HG03558 (cell line): ENCODE results near the gene SLC6A6.
"Not testable (repeated sequence)": the region's sequence is repeated elsewhere in the genome, so short reads cannot be mapped to it uniquely, and the experiment has no call there.

Experiments used
- ATAC-seq: cut with Tn5 transposase; IDR thresholded peaks from one replicate; pipeline ENCODE4 v1.9.1; 2021; ENCODE audit warnings: moderate number of reproducible peaks; ENCODE audit not compliant: unreplicated experiment; ENCODE audit errors: extremely low read depth

SLC6A6 gene

GRCh38 chr3:14511623-14512280 is 109.3 kb downstream of the SLC6A6 start:
- ATAC-seq = no peak

- no peak for ATAC-seq
These were observed 110.0 kb downstream of the SLC6A6 start for GRCh38 chr3:14512281-14512941.

- no peak for ATAC-seq
These were observed 110.5 kb downstream of the SLC6A6 start for GRCh38 chr3:14512942-14513327.

- no peak for ATAC-seq
These were observed 111.3 kb downstream of the SLC6A6 start for GRCh38 chr3:14513566-14514322.

GRCh38 chr3:14514323-14514720 is 111.9 kb downstream of the SLC6A6 start:
- ATAC-seq = no peak

- ATAC-seq = not testable (repeated sequence)
These were observed 113.1 kb downstream of the SLC6A6 start for GRCh38 chr3:14515526-14515925.

GRCh38 chr3:14516738-14517345 is 114.4 kb downstream of the SLC6A6 start:
- no peak for ATAC-seq

- ATAC-seq = no peak
These were observed 115.4 kb downstream of the SLC6A6 start for GRCh38 chr3:14517601-14518431.

GRCh38 chr3:14518432-14518802 is 116.0 kb downstream of the SLC6A6 start:
- ATAC-seq = no peak

GRCh38 chr3:14518893-14519292 is 116.5 kb downstream of the SLC6A6 start:
- ATAC-seq = no peak

- no peak for ATAC-seq
These were observed 117.0 kb downstream of the SLC6A6 start for GRCh38 chr3:14519406-14519805.

GRCh38 chr3:14520149-14520548 is 117.7 kb downstream of the SLC6A6 start:
- ATAC-seq = no peak

- no peak for ATAC-seq
These were observed 118.6 kb downstream of the SLC6A6 start for GRCh38 chr3:14520967-14521366.

- no peak for ATAC-seq
These were observed 119.2 kb downstream of the SLC6A6 start for GRCh38 chr3:14521611-14522010.

GRCh38 chr3:14522129-14522691 is 119.8 kb downstream of the SLC6A6 start:
- no peak for ATAC-seq

- no peak for ATAC-seq
These were observed 120.4 kb downstream of the SLC6A6 start for GRCh38 chr3:14522768-14523167.

- ATAC-seq = no peak
These were observed 121.4 kb downstream of the SLC6A6 start for GRCh38 chr3:14523792-14524191.

GRCh38 chr3:14524311-14524711 is 121.9 kb downstream of the SLC6A6 start:
- ATAC-seq = no peak

- ATAC-seq = no peak
These were observed 122.7 kb downstream of the SLC6A6 start for GRCh38 chr3:14524920-14525660.
